ENCODE measurements around the gene PARD6G. TPM values are rescaled to one million over a fixed set of nuclear protein-coding genes. Genes with fewer than 3 reads are reported as not detected.

Gene PARD6G
- total RNA-seq, 1 donor from 2014 or later: 28.3 TPM

- Mint-ChIP-seq H3K4me1 (peaks cover 22% of the 10 kb centered on the region), H3K27me3 (ENCODE audit: low read depth) (no peaks in the 10 kb centered on the region), H3K4me3 (no peak overlapping the region), H3K9me3 (no peaks in the 10 kb centered on the region), H3K36me3 (ENCODE audit: low read depth) (no peaks in the 10 kb centered on the region), H3K27ac (ENCODE audit: unreplicated experiment) (peak overlapping the region; percentile 54)
- no peak for DNase-seq (ENCODE audit: low read depth, low spot score)
- TF ChIP-seq CTCF (conservative IDR thresholded peaks at IDR 0.05): no peak
These were observed 74.3 kb downstream of the PARD6G start for GRCh38 chr18:80173060-80173459.

- H3K4me3 Mint-ChIP-seq: no peak overlapping the region
- H3K9me3 Mint-ChIP-seq: no peaks in the 10 kb centered on the region
- no peak overlapping the region for H3K27ac Mint-ChIP-seq (ENCODE audit: unreplicated experiment)
- no peak for DNase-seq (ENCODE audit: low read depth, low spot score)
- no peaks in the 10 kb centered on the region for H3K27me3 Mint-ChIP-seq (ENCODE audit: low read depth)
- peaks cover 24% of the 10 kb centered on the region for H3K4me1 Mint-ChIP-seq
- TF ChIP-seq CTCF (conservative IDR thresholded peaks at IDR 0.05): no peak
- peaks cover 2% of the 10 kb centered on the region for H3K36me3 Mint-ChIP-seq (ENCODE audit: low read depth)
These were observed 75.3 kb downstream of the PARD6G start for GRCh38 chr18:80172056-80172455.

- Mint-ChIP-seq H3K27ac (ENCODE audit: unreplicated experiment) (no peak overlapping the region), H3K27me3 (ENCODE audit: low read depth) (no peaks in the 10 kb centered on the region), H3K36me3 (ENCODE audit: low read depth) (peaks cover 6% of the 10 kb centered on the region), H3K4me3 (no peak overlapping the region), H3K4me1 (peaks cover 28% of the 10 kb centered on the region), H3K9me3 (no peaks in the 10 kb centered on the region)
- DNase-seq (ENCODE audit: low read depth, low spot score): peak; percentile 62
- peak; percentile 88 for TF ChIP-seq CTCF (conservative IDR thresholded peaks at IDR 0.05)
These were observed 76.1 kb downstream of the PARD6G start for GRCh38 chr18:80171054-80171872.

- Mint-ChIP-seq H3K27ac (ENCODE audit: unreplicated experiment) (no peak overlapping the region), H3K36me3 (ENCODE audit: low read depth) (peaks cover 9% of the 10 kb centered on the region), H3K4me3 (no peak overlapping the region), H3K4me1 (peaks cover 20% of the 10 kb centered on the region), H3K9me3 (no peaks in the 10 kb centered on the region), H3K27me3 (ENCODE audit: low read depth) (no peaks in the 10 kb centered on the region)
- no peak for DNase-seq (ENCODE audit: low read depth, low spot score)
- no peak for TF ChIP-seq CTCF (conservative IDR thresholded peaks at IDR 0.05)
These were observed 76.8 kb downstream of the PARD6G start for GRCh38 chr18:80170395-80171053.

- no peak for TF ChIP-seq CTCF (conservative IDR thresholded peaks at IDR 0.05)
- no peaks in the 10 kb centered on the region for H3K27me3 Mint-ChIP-seq (ENCODE audit: low read depth)
These were observed 77.7 kb downstream of the PARD6G start for GRCh38 chr18:80169607-80170006.

More at GRCh38 chr18:80169607-80170006, 77.7 kb downstream of the PARD6G start:
- Mint-ChIP-seq H3K27ac (ENCODE audit: unreplicated experiment) (no peak overlapping the region), H3K4me1 (peaks cover 18% of the 10 kb centered on the region), H3K9me3 (peaks cover 3% of the 10 kb centered on the region), H3K4me3 (no peak overlapping the region), H3K36me3 (ENCODE audit: low read depth) (peaks cover 13% of the 10 kb centered on the region)
- DNase-seq (ENCODE audit: low read depth, low spot score): no peak
